Neural progenitor cell (in vitro differentiated cells): ENCODE results near the gene BCAP31. TPM values are rescaled to one million over a fixed set of nuclear protein-coding genes. Genes with fewer than 3 reads are reported as not detected.

ENCODE experiments used
- DNase-seq: peaks from one replicate; pipeline ENCODE4 v3.0.0-alpha.2; 2016; ENCODE audit warnings: low spot score
- H2AFZ ChIP-seq: fragments of 200-600 bp; sonication (generic); replicated peaks from 2 replicates; pipeline ENCODE4 v1.6.1; 2016; ENCODE audit warnings: antibody characterized with exemption
- H3F3A ChIP-seq: fragments of 200-600 bp; sonication (generic); 2 replicates; pipeline ENCODE4 v1.6.1; 2016; ENCODE audit warnings: antibody characterized with exemption, low read depth
- H3K27ac ChIP-seq: fragments of 200-600 bp; sonication (generic); 2 replicates; pipeline ENCODE4 v1.5.1; 2016; ENCODE audit warnings: mild to moderate bottlenecking
- H3K27me3 ChIP-seq: fragments of 200-600 bp; sonication (generic); 2 replicates; pipeline ENCODE4 v1.6.1; 2016; ENCODE audit warnings: mild to moderate bottlenecking, moderate library complexity
- H3K36me3 ChIP-seq: fragments of 200-600 bp; sonication (generic); 2 replicates; pipeline ENCODE4 v1.5.1; 2016
- H3K4me1 ChIP-seq: fragments of 200-600 bp; sonication (generic); 2 replicates; pipeline ENCODE4 v1.6.1; 2016; ENCODE audit warnings: mixed run types
- H3K4me2 ChIP-seq: fragments of 200-600 bp; sonication (generic); 2 replicates; pipeline ENCODE4 v1.6.1; 2016
- H3K4me3 ChIP-seq: fragments of 200-600 bp; sonication (generic); 2 replicates; pipeline ENCODE4 v1.5.1; 2016
- H3K79me2 ChIP-seq: fragments of 200-600 bp; sonication (generic); 2 replicates; pipeline ENCODE4 v1.6.1; 2016; ENCODE audit warnings: low read depth
- H3K9ac ChIP-seq: fragments of 200-600 bp; sonication (generic); 2 replicates; pipeline ENCODE4 v1.6.1; 2016
- H3K9me3 ChIP-seq: fragments of 200-600 bp; sonication (generic); 2 replicates; pipeline ENCODE4 v1.5.1; 2016; ENCODE audit warnings: low read depth
- H4K20me1 ChIP-seq: fragments of 200-600 bp; sonication (generic); 2 replicates; pipeline ENCODE4 v1.6.1; 2016; ENCODE audit warnings: low read depth
- H3K27ac Mint-ChIP-seq: 3 replicates; pipeline ENCODE4 v1.8.0; 2021; ENCODE audit warnings: mixed read lengths
- H3K27me3 Mint-ChIP-seq: 2 replicates; pipeline ENCODE4 v1.8.0; 2022; ENCODE audit warnings: low read depth, mild to moderate bottlenecking, inconsistent platforms, moderate library complexity, mixed read lengths; ENCODE audit not compliant: insufficient read depth
- H3K36me3 Mint-ChIP-seq: 3 replicates; pipeline ENCODE4 v1.8.0; 2021; ENCODE audit warnings: mixed read lengths
- H3K4me1 Mint-ChIP-seq: 3 replicates; pipeline ENCODE4 v1.8.0; 2021; ENCODE audit warnings: mixed read lengths
- H3K4me3 Mint-ChIP-seq: 3 replicates; pipeline ENCODE4 v1.8.0; 2021; ENCODE audit warnings: mild to moderate bottlenecking, moderate library complexity, mixed read lengths
- H3K9me3 Mint-ChIP-seq: 3 replicates; pipeline ENCODE4 v1.8.0; 2020; ENCODE audit warnings: mixed read lengths
- CTCF ChIP-seq: fragments of 200-600 bp; sonication (generic); IDR thresholded peaks from 2 replicates; pipeline ENCODE4 v1.5.1; 2017; ENCODE audit warnings: antibody characterized with exemption, mild to moderate bottlenecking
- EZH2 ChIP-seq: fragments of 200-600 bp; sonication (generic); IDR thresholded peaks from 2 replicates; pipeline ENCODE4 v1.6.1; 2017; ENCODE audit warnings: antibody characterized with exemption, mild to moderate bottlenecking, moderate library complexity
- EZH2phosphoT487 ChIP-seq: fragments of 200-600 bp; sonication (generic); IDR thresholded peaks from 2 replicates; pipeline ENCODE4 v1.6.1; 2017; ENCODE audit warnings: antibody characterized with exemption
- total RNA-seq: library from RNA; depleted of rRNA; stranded (reverse); fragments of >200 nt; gene quantifications from 2 replicates; pipeline ENCODE4 v1.2.3, GENCODE V29; 2015; ENCODE audit warnings: low replicate concordance

BCAP31 gene
- total RNA-seq, 1 donor from 2014 or later = 52.5 TPM

DNA sequence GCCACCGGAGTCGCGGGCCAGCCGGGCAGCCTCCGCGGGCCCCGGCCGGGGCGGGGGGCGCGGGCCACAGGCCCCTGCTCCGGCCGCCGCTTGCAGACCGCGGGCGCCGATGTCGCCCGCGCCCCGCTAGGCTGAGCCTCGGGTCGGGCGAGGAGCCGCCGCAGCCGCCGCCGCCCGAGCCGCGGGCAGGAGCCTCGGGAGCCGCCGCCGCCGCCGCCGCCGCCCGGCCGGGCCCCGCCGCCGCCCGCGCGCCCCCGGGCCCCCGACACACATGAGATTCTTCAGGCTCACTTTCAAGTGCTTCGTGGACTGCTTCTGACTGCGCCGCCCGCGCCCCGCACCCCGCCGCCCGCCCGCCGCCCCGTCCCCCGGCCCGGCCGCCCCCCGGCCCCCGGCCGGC is 36.1 kb downstream of the BCAP31 start:
- H3K4me1 Mint-ChIP-seq = peaks cover 20% of the 10 kb centered on the region
- no peak overlapping the region for H3K4me3 Mint-ChIP-seq
- peaks cover 3% of the 10 kb centered on the region for H3K4me1 ChIP-seq
- H3K27ac ChIP-seq = no peak overlapping the region
- peaks cover 2% of the 10 kb centered on the region for H3K36me3 Mint-ChIP-seq
- H3K9me3 Mint-ChIP-seq = peaks cover 11% of the 10 kb centered on the region
- peaks cover 42% of the 10 kb centered on the region for H4K20me1 ChIP-seq
- DNase-seq = no peak
- H3K27me3 Mint-ChIP-seq = peaks cover 3% of the 10 kb centered on the region
- no peaks in the 10 kb centered on the region for H3K36me3 ChIP-seq
- H2AFZ ChIP-seq = no peak overlapping the region
- H3K4me3 ChIP-seq = no peak overlapping the region
- no peak overlapping the region for H3K4me2 ChIP-seq
- H3K27ac Mint-ChIP-seq = no peak overlapping the region
- no peak overlapping the region for H3K9ac ChIP-seq
- no peaks in the 10 kb centered on the region for H3K9me3 ChIP-seq
- H3K79me2 ChIP-seq = peaks cover 59% of the 10 kb centered on the region
- H3F3A ChIP-seq = peaks cover 35% of the 10 kb centered on the region
- TF ChIP-seq CTCF (no peak), EZH2 (no peak), EZH2phosphoT487 (no peak)
- H3K27me3 ChIP-seq = no peaks in the 10 kb centered on the region

GRCh38 chrX:153687121-153688039 is 36.8 kb downstream of the BCAP31 start, which contains the start of gene SLC6A8:
TSS of gene SLC6A8 (plus strand) at chrX:153687926. CDS start at chrX:153688575, 649 bp downstream.
- H3K4me2 ChIP-seq = peak within 1 kb of the TSS; percentile 89
- H3K9me3 ChIP-seq = no peaks in the 10 kb centered on the region
- Mint-ChIP-seq H3K27ac (peak within 1 kb of the TSS; percentile 97), H3K36me3 (peaks cover 2% of the 10 kb centered on the region), H3K4me1 (peaks cover 20% of the 10 kb centered on the region), H3K27me3 (peaks cover 4% of the 10 kb centered on the region), H3K9me3 (peaks cover 13% of the 10 kb centered on the region), H3K4me3 (peak within 1 kb of the TSS; percentile 80)
- H3K4me3 ChIP-seq = peak within 1 kb of the TSS; percentile 61
- H3K36me3 ChIP-seq = no peaks in the 10 kb centered on the region
- peaks cover 3% of the 10 kb centered on the region for H3K4me1 ChIP-seq
- H2AFZ ChIP-seq = no peak within 1 kb of the TSS
- no peak for TF ChIP-seq EZH2phosphoT487
- TF ChIP-seq CTCF = peak; percentile 51
- peaks cover 52% of the 10 kb centered on the region for H3K79me2 ChIP-seq
- H3F3A ChIP-seq = peaks cover 40% of the 10 kb centered on the region
- H3K27me3 ChIP-seq = no peaks in the 10 kb centered on the region
- H4K20me1 ChIP-seq = peaks cover 35% of the 10 kb centered on the region
- H3K27ac ChIP-seq = peak within 1 kb of the TSS; percentile 97
- H3K9ac ChIP-seq = peak within 1 kb of the TSS; percentile 45
- DNase-seq = peak; percentile 83

GRCh38 chrX:153686711-153687110 is 37.5 kb downstream of the BCAP31 start:
- peak overlapping the region; percentile 61 for H3K4me3 ChIP-seq
- H3K4me1 ChIP-seq = peaks cover 3% of the 10 kb centered on the region
- peaks cover 46% of the 10 kb centered on the region for H3K79me2 ChIP-seq
- Mint-ChIP-seq H3K27me3 (peaks cover 3% of the 10 kb centered on the region), H3K4me3 (peak overlapping the region; percentile 75), H3K9me3 (peaks cover 14% of the 10 kb centered on the region), H3K4me1 (peaks cover 20% of the 10 kb centered on the region), H3K36me3 (peaks cover 2% of the 10 kb centered on the region), H3K27ac (peak overlapping the region; percentile 97)
- no peak overlapping the region for H3K9ac ChIP-seq
- peak overlapping the region; percentile 89 for H3K4me2 ChIP-seq
- peaks cover 29% of the 10 kb centered on the region for H4K20me1 ChIP-seq
- H3K36me3 ChIP-seq = no peaks in the 10 kb centered on the region
- peak overlapping the region; percentile 97 for H3K27ac ChIP-seq
- H3F3A ChIP-seq = peaks cover 40% of the 10 kb centered on the region
- H2AFZ ChIP-seq = no peak overlapping the region
- DNase-seq = peak; percentile 79
- H3K9me3 ChIP-seq = no peaks in the 10 kb centered on the region
- TF ChIP-seq EZH2 = no peak
- H3K27me3 ChIP-seq = no peaks in the 10 kb centered on the region
